ENCODE results near the gene BCAT1.

GRCh38 chr12:24943947-24944600 lies 4.8 kb downstream of the BCAT1 start:
- TF ChIP-seq POLR2A (IDR thresholded peaks at IDR 0.05; ENCODE audit: low read depth, low read length) (no peak), POLR2AphosphoS5 (IDR thresholded peaks at IDR 0.05; ENCODE audit: low read depth, low read length) (no peak), TAF1 (IDR thresholded peaks at IDR 0.05; ENCODE audit: borderline replicate concordance, low read depth, low read length) (no peak)
